Naive thymus-derived CD8-positive, alpha-beta T cell (primary cell): ENCODE measurements around the gene UCK1. TPM values are rescaled to one million over a fixed set of nuclear protein-coding genes. Genes with fewer than 3 reads are reported as not detected.

Experiments used
- ATAC-seq, 2 donors: fragments of 150-1000 bp; cut with Tn5 transposase in 1 of 2; sonication (Bioruptor Pico), chemical (Tn5 transposase) in 1 of 2; 1 replicate in 1 of 2; 2 replicates in 1 of 2; pipeline ENCODE4 v1.10.0; 2021; ENCODE audit warnings: mild to moderate bottlenecking in 2 of 2, moderate library complexity in 2 of 2
- POLR2A ChIA-PET: fragments of 350-600 bp; sonication (Branson Sonifier 250); formaldehyde crosslinking; loops from one replicate; lab custom pipeline; 2021; ENCODE audit warnings: antibody characterized with exemption; lab: Charles Lee
- DNase-seq, 10 donors: peaks; one replicate each; pipeline versions ENCODE4 v3.0.0 to v3.0.0-alpha.2; 2020 to 2022
- H3K27ac Mint-ChIP-seq, 10 donors: one replicate each; pipeline ENCODE4 v1.8.0; 2020 to 2022; ENCODE audit warnings: mild to moderate bottlenecking in 10 of 10, mixed read lengths in 10 of 10, moderate library complexity in 4 of 10, inconsistent platforms in 1 of 10
- H3K27me3 Mint-ChIP-seq, 5 donors: one replicate each; pipeline ENCODE4 v1.8.0; 2021 to 2022; ENCODE audit warnings: mixed read lengths in 5 of 5
- H3K36me3 Mint-ChIP-seq, 3 donors: one replicate each; pipeline ENCODE4 v1.8.0; 2020 to 2022; ENCODE audit warnings: mixed read lengths in 3 of 3, mild to moderate bottlenecking in 2 of 3, inconsistent platforms in 1 of 3
- H3K4me1 Mint-ChIP-seq, 4 donors: one replicate each; pipeline ENCODE4 v1.8.0; 2021 to 2022; ENCODE audit warnings: mixed read lengths in 4 of 4
- H3K4me3 Mint-ChIP-seq, 10 donors: one replicate each; pipeline ENCODE4 v1.8.0; 2020 to 2022; ENCODE audit warnings: mild to moderate bottlenecking in 10 of 10, mixed read lengths in 10 of 10, moderate library complexity in 6 of 10, inconsistent platforms in 1 of 10
- H3K9me3 Mint-ChIP-seq, 9 donors: one replicate each; pipeline ENCODE4 v1.8.0; 2020 to 2022; ENCODE audit warnings: mixed read lengths in 9 of 9, mild to moderate bottlenecking in 3 of 9, inconsistent platforms in 1 of 9, moderate library complexity in 1 of 9
- polyA plus RNA-seq, 3 donors: library from polyadenylated mRNA; unstranded; fragments of 300-500 nt; fragmentation: Illumina TruSeq; gene quantifications; one replicate each; pipeline ENCODE4 v1.2.3, GENCODE V29; 2021
- total RNA-seq, 8 experiments: library from RNA in 2 of 8; stranded (reverse) in 2 of 8; gene quantifications; one replicate each; pipeline ENCODE4 v1.2.3 and lab custom pipeline; 2021 to 2026

The UCK1 gene
- total RNA-seq (10 to 100 TPM; 24.0 to 29.9 TPM), polyA plus RNA-seq (10 to 100 TPM; 21.8 to 25.6 (median 23.0) TPM), total RNA-seq (lab: John Stamatoyannopoulos, UW) (17.7 to 37.6 (median 20.8) reads per million in 6 experiments)

GRCh38 chr9:131530920-131531832, at the start of gene UCK1:
UCK1 (minus strand) TSS chr9:131531263; CDS start chr9:131531174, 89 bp downstream.
- peaks cover 13 to 50% (median 28%) of the 10 kb centered on the region in 4 donors for H3K4me1 Mint-ChIP-seq
- H3K4me3 Mint-ChIP-seq = peak within 1 kb of the TSS; percentile 64 to 84 (median 73)
- DNase-seq (peak; percentile 50 to 87 (median 70)), ATAC-seq (peak; percentile 87 to 89)
- H3K36me3 Mint-ChIP-seq = peaks cover 0 to 24% (median 2%) of the 10 kb centered on the region in 3 donors
- POLR2A ChIA-PET = interaction anchor here (0.6 to 1.5 kb wide), 4 partner anchors 10 to 243 kb away, joined by 3 to 4 read pairs (median 3); no protein-coding TSS in a partner anchor
- H3K9me3 Mint-ChIP-seq = no peaks in the 10 kb centered on the region
- peak within 1 kb of the TSS in 7 of 10 donors; percentile 20 to 83 (median 33) for H3K27ac Mint-ChIP-seq
- H3K27me3 Mint-ChIP-seq = no peaks in the 10 kb centered on the region

GRCh38 chr9:131580358-131580757, 49.3 kb upstream of the UCK1 start:
- Mint-ChIP-seq H3K27ac (peak overlapping the region in 3 of 10 donors; percentile 15 to 88 (median 62)), H3K9me3 (no peaks in the 10 kb centered on the region), H3K4me3 (peak overlapping the region in 1 of 10 donors; percentile 2), H3K4me1 (peaks cover 19 to 54% (median 46%) of the 10 kb centered on the region in 4 donors), H3K36me3 (peaks cover 0 to 24% (median 4%) of the 10 kb centered on the region in 3 donors), H3K27me3 (no peaks in the 10 kb centered on the region)
- POLR2A ChIA-PET = interaction anchor here (0.7 kb wide), 1 partner anchor 288 kb away, joined by 3 read pairs; no protein-coding TSS in a partner anchor
- DNase-seq (no peak), ATAC-seq (no peak)

GRCh38 chr9:131579789-131580211, 48.7 kb upstream of the UCK1 start:
- ATAC-seq (no peak), DNase-seq (no peak)
- Mint-ChIP-seq H3K36me3 (peaks cover 0 to 24% (median 4%) of the 10 kb centered on the region in 3 donors), H3K4me3 (peak overlapping the region in 3 of 10 donors; percentile 20 to 71 (median 26)), H3K4me1 (peaks cover 17 to 49% (median 41%) of the 10 kb centered on the region in 4 donors), H3K9me3 (no peaks in the 10 kb centered on the region), H3K27ac (peak overlapping the region in 8 of 10 donors; percentile 19 to 95 (median 91)), H3K27me3 (no peaks in the 10 kb centered on the region)
- POLR2A ChIA-PET = interaction anchor here (1.1 to 1.7 kb wide), 4 partner anchors 10 to 160 kb away, joined by 3 to 4 read pairs (median 4); partner anchors contain the start of gene RAPGEF1

GRCh38 chr9:131578731-131579504, 47.9 kb upstream of the UCK1 start:
- H3K4me1 Mint-ChIP-seq = peaks cover 17 to 41% (median 34%) of the 10 kb centered on the region in 4 donors
- DNase-seq (peak; percentile 33 to 79 (median 56)), ATAC-seq (peak; percentile 97)
- POLR2A ChIA-PET = interaction anchor here (0.6 to 1.7 kb wide), 14 partner anchors 9 to 662 kb away, joined by 3 to 6 read pairs (median 3); partner anchors contain the start of gene RAPGEF1
- H3K36me3 Mint-ChIP-seq = peaks cover 0 to 24% (median 4%) of the 10 kb centered on the region in 3 donors
- peak overlapping the region; percentile 85 to 97 (median 94) for H3K27ac Mint-ChIP-seq
- H3K4me3 Mint-ChIP-seq = peak overlapping the region; percentile 58 to 81 (median 72)
- no peaks in the 10 kb centered on the region for H3K27me3 Mint-ChIP-seq
- H3K9me3 Mint-ChIP-seq = no peaks in the 10 kb centered on the region

- Mint-ChIP-seq H3K36me3 (peaks cover 0 to 21% (median 4%) of the 10 kb centered on the region in 3 donors), H3K27ac (peak overlapping the region; percentile 85 to 97 (median 94)), H3K4me1 (peaks cover 15 to 33% (median 26%) of the 10 kb centered on the region in 4 donors), H3K27me3 (no peaks in the 10 kb centered on the region), H3K4me3 (peak overlapping the region in 9 of 10 donors; percentile 7 to 81 (median 71)), H3K9me3 (no peaks in the 10 kb centered on the region)
- POLR2A ChIA-PET = interaction anchor here (0.5 to 1.7 kb wide), 5 partner anchors 24 to 118 kb away, joined by 3 to 5 read pairs (median 4); no protein-coding TSS in a partner anchor
- ATAC-seq (no peak), DNase-seq (no peak)
These were observed 47.0 kb upstream of the UCK1 start for GRCh38 chr9:131578021-131578420.

GRCh38 chr9:131577005-131578000, 46.2 kb upstream of the UCK1 start:
- H3K36me3 Mint-ChIP-seq = peaks cover 0 to 24% (median 7%) of the 10 kb centered on the region in 3 donors
- peak overlapping the region; percentile 44 to 97 (median 94) for H3K27ac Mint-ChIP-seq
- H3K4me1 Mint-ChIP-seq = peaks cover 15 to 31% (median 25%) of the 10 kb centered on the region in 4 donors
- DNase-seq = no peak
- H3K9me3 Mint-ChIP-seq = no peaks in the 10 kb centered on the region
- peak overlapping the region in 6 of 10 donors; percentile 24 to 78 (median 58) for H3K4me3 Mint-ChIP-seq
- POLR2A ChIA-PET = interaction anchor here (0.5 to 1.7 kb wide), 4 partner anchors 31 to 118 kb away, joined by 3 to 5 read pairs (median 4); no protein-coding TSS in a partner anchor
- no peak for ATAC-seq
- H3K27me3 Mint-ChIP-seq = no peaks in the 10 kb centered on the region

GRCh38 chr9:131575946-131576853, 45.1 kb upstream of the UCK1 start:
- peaks cover 0 to 19% (median 7%) of the 10 kb centered on the region in 3 donors for H3K36me3 Mint-ChIP-seq
- H3K4me3 Mint-ChIP-seq = no peak overlapping the region
- H3K27ac Mint-ChIP-seq = peak overlapping the region in 5 of 10 donors; percentile 8 to 44 (median 31)
- no peaks in the 10 kb centered on the region for H3K27me3 Mint-ChIP-seq
- H3K4me1 Mint-ChIP-seq = peaks cover 15 to 27% (median 23%) of the 10 kb centered on the region in 4 donors
- POLR2A ChIA-PET = interaction anchor here (1.3 kb wide), 1 partner anchor 9 kb away, joined by 3 read pairs; no protein-coding TSS in a partner anchor
- DNase-seq (no peak), ATAC-seq (no peak)
- H3K9me3 Mint-ChIP-seq = no peaks in the 10 kb centered on the region

GRCh38 chr9:131574730-131575640, 43.9 kb upstream of the UCK1 start:
- Mint-ChIP-seq H3K36me3 (peaks cover 0 to 12% (median 8%) of the 10 kb centered on the region in 3 donors), H3K4me1 (peaks cover 15 to 26% (median 23%) of the 10 kb centered on the region in 4 donors), H3K27ac (no peak overlapping the region), H3K4me3 (no peak overlapping the region), H3K27me3 (no peaks in the 10 kb centered on the region), H3K9me3 (no peaks in the 10 kb centered on the region)
- POLR2A ChIA-PET = interaction anchor here (1.3 kb wide), 1 partner anchor 10 kb away, joined by 3 read pairs; no protein-coding TSS in a partner anchor
- ATAC-seq (no peak), DNase-seq (no peak)

- peaks cover 0 to 18% (median 9%) of the 10 kb centered on the region in 3 donors for H3K36me3 Mint-ChIP-seq
- no peaks in the 10 kb centered on the region for H3K27me3 Mint-ChIP-seq
- POLR2A ChIA-PET = no interaction called here
- no peak overlapping the region for H3K4me3 Mint-ChIP-seq
- peak overlapping the region in 1 of 10 donors; percentile 83 for H3K27ac Mint-ChIP-seq
- peaks cover 0 to 3% (median under 1%) of the 10 kb centered on the region in 4 donors for H3K4me1 Mint-ChIP-seq
- DNase-seq = no peak
- no peak for ATAC-seq
- peaks cover 0 to under 1% (median 0%) of the 10 kb centered on the region in 9 donors for H3K9me3 Mint-ChIP-seq
These were observed 36.8 kb upstream of the UCK1 start for GRCh38 chr9:131567910-131568309.
